PC-9 (cell line): ENCODE measurements around the gene RPL38. TPM values are rescaled to one million over a fixed set of nuclear protein-coding genes. Genes with fewer than 3 reads are reported as not detected.

Source experiments
- BruUV-seq: library from RNA; stranded (reverse); fragments of 400-500 nt; replicated peaks from 2 replicates; lab custom pipeline; 2021; lab: Mats Ljungman, UMichigan
- CTCF ChIA-PET: fragments of 300-600 bp; sonication (Branson Sonifier 250); formaldehyde crosslinking; loops from one replicate; lab custom pipeline; 2022; ENCODE audit warnings: antibody characterized with exemption; lab: Charles Lee
- POLR2A ChIA-PET: fragments of 300-600 bp; sonication (Branson Sonifier 250); formaldehyde crosslinking; loops from one replicate; lab custom pipeline; 2022; ENCODE audit warnings: antibody characterized with exemption; ENCODE audit not compliant: unreplicated experiment; lab: Charles Lee
- DNase-seq, 2 experiments: peaks; one replicate each; pipeline versions ENCODE4 v3.0.0 to v3.0.0-alpha.2; 2015 to 2022; ENCODE audit warnings: mixed read lengths in 1 of 2
- H2AFZ ChIP-seq: fragments of 200-600 bp; sonication (generic); 2 replicates; pipeline ENCODE4 v1.8.1; 2017; ENCODE audit warnings: antibody characterized with exemption
- H3F3A ChIP-seq: fragments of 200-600 bp; sonication (generic); 2 replicates; pipeline ENCODE4 v1.8.1; 2017; ENCODE audit warnings: antibody characterized with exemption, mild to moderate bottlenecking, low read depth; ENCODE audit not compliant: insufficient read depth
- H3K27ac ChIP-seq: fragments of 200-600 bp; sonication (generic); 2 replicates; pipeline ENCODE4 v1.6.1; 2016; ENCODE audit warnings: mixed run types
- H3K27me3 ChIP-seq: fragments of 200-600 bp; sonication (generic); 2 replicates; pipeline ENCODE4 v1.6.1; 2016; ENCODE audit warnings: low read depth, mixed run types; ENCODE audit not compliant: insufficient read depth
- H3K36me3 ChIP-seq: fragments of 200-600 bp; sonication (generic); 2 replicates; pipeline ENCODE4 v1.6.1; 2016; ENCODE audit warnings: low read depth, mixed run types
- H3K4me1 ChIP-seq: fragments of 200-600 bp; sonication (generic); replicated peaks from 2 replicates; pipeline ENCODE4 v1.6.1; 2016; ENCODE audit warnings: mixed run types; ENCODE audit not compliant: insufficient read depth
- H3K4me2 ChIP-seq: fragments of 200-600 bp; sonication (generic); 2 replicates; pipeline ENCODE4 v1.6.1; 2017; ENCODE audit warnings: mixed run types
- H3K4me3 ChIP-seq: fragments of 200-600 bp; sonication (generic); 2 replicates; pipeline ENCODE4 v1.6.1; 2016; ENCODE audit warnings: mixed run types
- H3K79me2 ChIP-seq: fragments of 200-600 bp; sonication (generic); 2 replicates; pipeline ENCODE4 v1.6.1; 2017; ENCODE audit warnings: low read depth, mixed run types
- H3K9me2 ChIP-seq: fragments of 200-600 bp; sonication (generic); 2 replicates; pipeline ENCODE4 v1.8.1; 2017; ENCODE audit warnings: mild to moderate bottlenecking; ENCODE audit not compliant: insufficient read depth
- H3K9me3 ChIP-seq: fragments of 200-600 bp; sonication (generic); 2 replicates; pipeline ENCODE4 v1.8.1; 2016; ENCODE audit warnings: low read depth; ENCODE audit not compliant: insufficient read depth
- H4K20me1 ChIP-seq: fragments of 200-600 bp; sonication (generic); 2 replicates; pipeline ENCODE4 v1.8.1; 2017; ENCODE audit not compliant: insufficient read depth
- CTCF ChIP-seq: fragments of 200-600 bp; sonication (generic); conservative IDR thresholded peaks from 2 replicates; pipeline ENCODE4 v1.6.1; 2017; ENCODE audit warnings: mixed run types, antibody characterized with exemption, mild to moderate bottlenecking, moderate library complexity
- EZH2 ChIP-seq: fragments of 200-600 bp; sonication (generic); IDR thresholded peaks from 2 replicates; pipeline ENCODE4 v1.8.0; 2017; ENCODE audit warnings: antibody characterized with exemption, low read depth
- intact Hi-C: fragments of 100-400 bp; cut with micrococcal nuclease; formaldehyde crosslinking; loops from one replicate; pipeline ENCODE4 v1.10.0; 2022; ENCODE audit not compliant: unreplicated experiment
- total RNA-seq: library from RNA; stranded (reverse); gene quantifications from 2 replicates; pipeline ENCODE4 v1.2.3, GENCODE V29; 2021

The RPL38 gene
- total RNA-seq, 1 experiment from 2014 or later = 961 TPM

- H2AFZ ChIP-seq = no peak overlapping the region
- CTCF ChIA-PET = interaction anchor here (0.5 kb wide), 1 partner anchor 45 kb away, joined by 3 read pairs; no protein-coding TSS in a partner anchor
- no TSS peak for BruUV-seq
Measured at GRCh38 chr17:74259667-74260524, 56.4 kb downstream of the RPL38 start.

More at GRCh38 chr17:74259667-74260524, 56.4 kb downstream of the RPL38 start:
- Histone ChIP-seq H3K4me3 (no peak overlapping the region), H3K79me2 (no peaks in the 10 kb centered on the region), H3K4me1 (no peaks in the 10 kb centered on the region), H3K4me2 (no peak overlapping the region), H3K9me3 (no peaks in the 10 kb centered on the region), H3K27ac (no peak overlapping the region), H3K36me3 (no peaks in the 10 kb centered on the region), H3K27me3 (peaks cover 85% of the 10 kb centered on the region), H4K20me1 (0 out of 2 replicates have a peak, but pooled peaks cover 4% of the 10 kb centered on the region), H3K9me2 (no peaks in the 10 kb centered on the region), H3F3A (no peaks in the 10 kb centered on the region)
- intact Hi-C loops = loop anchor here (2.0 kb wide), 1 partner anchor 49 kb away; no protein-coding TSS in a partner anchor
- no peak for DNase-seq
- TF ChIP-seq CTCF (peak; percentile 37; the same call in 1 of the 2 replicates), EZH2 (no peak)
- POLR2A ChIA-PET = no interaction called here

Other genes with a start within 250 kb of the RPL38 start
- 1.5 and 2.9 TPM in 2 replicates for gene TTYH2, start 9.9 kb downstream of the RPL38 start, total RNA-seq
- gene DNAI2, start 70.6 kb downstream of the RPL38 start, total RNA-seq = not detected in 2 replicates
- gene KIF19, start 122.5 kb downstream of the RPL38 start, total RNA-seq = not detected in 2 replicates
- not detected in 2 replicates for gene BTBD17, start 158.2 kb downstream of the RPL38 start, total RNA-seq
- gene GPR142, start 163.8 kb downstream of the RPL38 start, total RNA-seq = not detected in 2 replicates
- gene GPRC5C, start 228.4 kb downstream of the RPL38 start, total RNA-seq = 27.9 and 32.4 TPM in 2 replicates